DND-41 (cell line): Measurements from ENCODE around the gene ARHGAP35.

ENCODE experiments used
- EZH2 ChIP-seq: IDR thresholded peaks from 3 replicates; pipeline ENCODE4 v1.6.1; 2012; ENCODE audit warnings: borderline replicate concordance, low read depth, mild to moderate bottlenecking, moderate library complexity, low read length, inconsistent platforms; ENCODE audit not compliant: severe bottlenecking
- TF ChIP-seq, protein P1 (sequence below): IDR thresholded peaks from 2 replicates; pipeline ENCODE4 v1.5.1; 2012; ENCODE audit warnings: borderline replicate concordance, low read length, moderate library complexity, mild to moderate bottlenecking; ENCODE audit not compliant: poor library complexity, severe bottlenecking; ENCODE audit errors: extremely low read depth

DNA sequence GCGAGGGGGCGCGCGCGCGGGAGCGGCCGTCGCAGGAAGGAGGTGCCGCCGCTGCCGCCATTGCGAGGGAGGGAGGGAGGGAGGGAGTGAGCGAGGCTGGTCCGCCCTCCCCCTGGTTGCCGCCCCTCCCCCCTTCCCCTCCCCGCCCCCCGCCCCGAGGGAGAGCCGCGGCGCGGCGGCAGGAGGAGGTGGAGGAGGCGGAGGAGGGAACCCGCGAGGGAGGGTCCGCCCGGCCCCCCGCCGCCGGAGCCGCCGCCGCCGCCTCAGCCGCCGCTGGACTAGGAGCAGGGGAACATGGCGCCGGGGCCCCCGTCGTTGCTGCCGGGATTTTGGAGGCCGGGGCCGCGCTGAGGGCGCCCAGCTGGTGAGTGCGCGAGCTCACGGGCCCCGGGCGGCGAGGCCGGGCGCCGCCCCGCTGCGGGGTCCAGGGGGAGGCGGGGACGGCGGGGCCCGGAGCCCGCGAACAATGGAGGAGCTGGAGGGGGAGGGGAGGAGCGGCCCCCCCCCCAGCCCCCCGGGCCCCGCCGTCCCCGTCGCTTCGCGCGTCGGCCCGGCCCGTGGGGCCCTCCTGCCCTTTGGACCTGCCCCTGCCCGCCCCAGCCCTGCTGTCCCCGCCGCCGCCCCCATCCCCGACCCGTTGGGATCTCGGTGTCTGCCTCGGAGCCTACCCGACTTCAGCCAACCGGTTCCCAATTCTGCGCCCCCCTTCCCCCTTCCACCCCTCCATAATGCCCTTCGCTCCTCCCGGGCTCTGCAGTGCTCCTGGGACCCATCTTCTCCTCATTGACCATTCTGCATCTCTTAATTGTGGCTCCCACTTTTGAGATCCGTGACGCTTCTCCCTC is at the start of gene ARHGAP35:
- TF ChIP-seq, protein P1, sequence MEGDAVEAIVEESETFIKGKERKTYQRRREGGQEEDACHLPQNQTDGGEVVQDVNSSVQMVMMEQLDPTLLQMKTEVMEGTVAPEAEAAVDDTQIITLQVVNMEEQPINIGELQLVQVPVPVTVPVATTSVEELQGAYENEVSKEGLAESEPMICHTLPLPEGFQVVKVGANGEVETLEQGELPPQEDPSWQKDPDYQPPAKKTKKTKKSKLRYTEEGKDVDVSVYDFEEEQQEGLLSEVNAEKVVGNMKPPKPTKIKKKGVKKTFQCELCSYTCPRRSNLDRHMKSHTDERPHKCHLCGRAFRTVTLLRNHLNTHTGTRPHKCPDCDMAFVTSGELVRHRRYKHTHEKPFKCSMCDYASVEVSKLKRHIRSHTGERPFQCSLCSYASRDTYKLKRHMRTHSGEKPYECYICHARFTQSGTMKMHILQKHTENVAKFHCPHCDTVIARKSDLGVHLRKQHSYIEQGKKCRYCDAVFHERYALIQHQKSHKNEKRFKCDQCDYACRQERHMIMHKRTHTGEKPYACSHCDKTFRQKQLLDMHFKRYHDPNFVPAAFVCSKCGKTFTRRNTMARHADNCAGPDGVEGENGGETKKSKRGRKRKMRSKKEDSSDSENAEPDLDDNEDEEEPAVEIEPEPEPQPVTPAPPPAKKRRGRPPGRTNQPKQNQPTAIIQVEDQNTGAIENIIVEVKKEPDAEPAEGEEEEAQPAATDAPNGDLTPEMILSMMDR: no peak
- TF ChIP-seq EZH2: no peak
